ACC112 (cell line): Measurements from ENCODE around the gene STK33.

Experiments used
- H2AFZ ChIP-seq: fragments of 200-600 bp; sonication (generic); one replicate; pipeline ENCODE4 v1.6.0; 2017; ENCODE audit warnings: antibody characterized with exemption, low read length; ENCODE audit not compliant: unreplicated experiment
- H3K27ac ChIP-seq: fragments of 200-600 bp; sonication (generic); 2 replicates; pipeline ENCODE4 v1.5.1; 2014; ENCODE audit warnings: low read depth, mild to moderate bottlenecking, antibody characterized with exemption, low read length, moderate library complexity
- H3K27me3 ChIP-seq: fragments of 200-600 bp; sonication (generic); 2 replicates; pipeline ENCODE4 v1.6.1; 2014; ENCODE audit warnings: mild to moderate bottlenecking, antibody characterized with exemption, low read length, moderate library complexity, mixed read lengths; ENCODE audit not compliant: insufficient read depth
- H3K36me3 ChIP-seq: fragments of 200-600 bp; sonication (generic); 2 replicates; pipeline ENCODE4 v1.6.1; 2016; ENCODE audit warnings: mild to moderate bottlenecking, antibody characterized with exemption, low read length, moderate library complexity, mixed read lengths; ENCODE audit not compliant: insufficient read depth
- H3K4me1 ChIP-seq: fragments of 200-600 bp; sonication (generic); one replicate; pipeline ENCODE4 v1.6.1; 2016; ENCODE audit warnings: low read length, mixed read lengths; ENCODE audit not compliant: insufficient read depth, unreplicated experiment, control insufficient read depth
- H3K4me3 ChIP-seq: fragments of 200-600 bp; sonication (generic); 2 replicates; pipeline ENCODE4 v1.5.1; 2014; ENCODE audit warnings: mild to moderate bottlenecking, low read depth, low read length
- H3K79me2 ChIP-seq: fragments of 200-600 bp; sonication (generic); one replicate; pipeline ENCODE4 v1.6.0; 2016; ENCODE audit warnings: low read length; ENCODE audit not compliant: control insufficient read depth, unreplicated experiment, insufficient read depth

Gene STK33

GRCh38 chr11:8345179-8345578 lies 248.8 kb downstream of the STK33 start:
- H3K36me3 ChIP-seq, result no peaks in the 10 kb centered on the region
- H3K79me2 ChIP-seq, result no peaks in the 10 kb centered on the region
- H3K27ac ChIP-seq, result no peak overlapping the region
- no peak overlapping the region for H2AFZ ChIP-seq
- H3K4me3 ChIP-seq, result no peak overlapping the region
- H3K4me1 ChIP-seq, result no peaks in the 10 kb centered on the region
- H3K27me3 ChIP-seq, result peaks cover 86% of the 10 kb centered on the region

- Histone ChIP-seq H2AFZ (no peak overlapping the region), H3K27ac (no peak overlapping the region), H3K36me3 (no peaks in the 10 kb centered on the region), H3K4me3 (no peak overlapping the region), H3K27me3 (peaks cover 85% of the 10 kb centered on the region), H3K79me2 (no peaks in the 10 kb centered on the region), H3K4me1 (no peaks in the 10 kb centered on the region)
These were observed 249.7 kb downstream of the STK33 start for GRCh38 chr11:8344346-8344745.

- Histone ChIP-seq H3K36me3 (no peaks in the 10 kb centered on the region), H2AFZ (no peak overlapping the region), H3K27ac (no peak overlapping the region), H3K4me1 (no peaks in the 10 kb centered on the region), H3K27me3 (peaks cover 77% of the 10 kb centered on the region), H3K79me2 (no peaks in the 10 kb centered on the region), H3K4me3 (no peak overlapping the region)
These were observed 251.0 kb downstream of the STK33 start for GRCh38 chr11:8342821-8343681.

GRCh38 chr11:8341996-8342395 lies 252.0 kb downstream of the STK33 start:
- no peak overlapping the region for H3K4me3 ChIP-seq
- no peaks in the 10 kb centered on the region for H3K4me1 ChIP-seq
- no peak overlapping the region for H2AFZ ChIP-seq
- H3K27me3 ChIP-seq, result peaks cover 67% of the 10 kb centered on the region
- H3K79me2 ChIP-seq, result no peaks in the 10 kb centered on the region
- H3K27ac ChIP-seq, result no peak overlapping the region
- no peaks in the 10 kb centered on the region for H3K36me3 ChIP-seq
